K562 (cell line): ENCODE results near the gene ILF3. TPM values are rescaled to one million over a fixed set of nuclear protein-coding genes. Genes with fewer than 3 reads are reported as not detected.

Experiments
- ATAC-seq: fragments of 200-7000 bp; cut with Tn5 transposase; 3 replicates; pipeline ENCODE4 v1.9.1; 2020; ENCODE audit warnings: moderate library complexity
- BruUV-seq: library from RNA; stranded (reverse); fragments of 400-500 nt; replicated peaks from 2 replicates; lab custom pipeline; 2021; lab: Mats Ljungman, UMichigan
- CTCF ChIA-PET: fragments of 300-600 bp; formaldehyde crosslinking; extraction: SDS; loops from one replicate; lab custom pipeline; 2021; ENCODE audit warnings: low intra/inter-chr PET ratio; lab: Yijun Ruan, JAX
- POLR2A ChIA-PET: fragments of 300-600, 350-650 bp; sonication (Branson Sonifier 250); formaldehyde crosslinking; extraction: SDS; loops from one replicate; lab custom pipeline; 2021; ENCODE audit warnings: antibody characterized with exemption, inconsistent platforms; lab: Yijun Ruan, JAX
- DNase-seq, 4 experiments: peaks; one replicate each; pipeline versions ENCODE4 v3.0.0 to v3.0.0-alpha.2; 2011 to 2018; ENCODE audit warnings: low spot score in 3 of 4, mixed read lengths in 3 of 4; ENCODE audit errors: extremely low read depth in 1 of 4
- FAIRE-seq: peaks from 2 replicates; lab custom pipeline; 2011; peaks lifted over from hg19 to GRCh38; lab: Jason Lieb, UNC
- H2AFZ ChIP-seq: 2 replicates; pipeline ENCODE4 v1.6.0; 2011; ENCODE audit warnings: low read depth, low read length, control low read depth, inconsistent platforms
- H3K27ac ChIP-seq: fragments of 200-600 bp; 3 replicates; pipeline ENCODE4 v1.8.0; 2011; ENCODE audit warnings: low read depth, mild to moderate bottlenecking, control low read depth, inconsistent platforms, low read length, moderate library complexity, mixed read lengths; ENCODE audit errors: extremely low read depth
- H3K27me3 ChIP-seq, 2 experiments: fragments of 300-600 bp in 1 of 2; 2 replicates in 1 of 2; 3 replicates in 1 of 2; pipeline versions ENCODE4 v1.6.0 to v1.8.0; 2011; ENCODE audit warnings: inconsistent platforms in 2 of 2, low read length in 2 of 2, mild to moderate bottlenecking in 1 of 2, mixed read lengths in 1 of 2, moderate library complexity in 1 of 2; ENCODE audit not compliant: control insufficient read depth in 2 of 2, insufficient read depth in 2 of 2
- H3K36me3 ChIP-seq: fragments of 300-600 bp; 3 replicates; pipeline ENCODE4 v1.8.0; 2011; ENCODE audit warnings: mild to moderate bottlenecking, low read length, inconsistent platforms; ENCODE audit not compliant: control insufficient read depth, insufficient read depth
- H3K4me1 ChIP-seq, 2 experiments: fragments of 200-600 bp in 1 of 2; replicated peaks in 1 of 2; 2 replicates in 1 of 2; 3 replicates in 1 of 2; pipeline versions ENCODE4 v1.5.1 to v1.8.0; 2011; ENCODE audit warnings: inconsistent platforms in 2 of 2, low read length in 2 of 2, mild to moderate bottlenecking in 1 of 2, mixed read lengths in 1 of 2, moderate library complexity in 1 of 2; ENCODE audit not compliant: control insufficient read depth in 2 of 2, insufficient read depth in 2 of 2
- H3K4me2 ChIP-seq: 2 replicates; pipeline ENCODE4 v1.6.1; 2011; ENCODE audit warnings: low read length, control low read depth, inconsistent platforms, mixed read lengths; ENCODE audit not compliant: insufficient read depth
- H3K4me3 ChIP-seq: fragments of 200-600 bp; sonication (generic), shearing (Covaris generic); 2 replicates; pipeline ENCODE4 v1.5.1; 2016; ENCODE audit warnings: control low read depth, inconsistent platforms
- H3K79me2 ChIP-seq: fragments of 200-600 bp; 3 replicates; pipeline ENCODE4 v1.8.0; 2011; ENCODE audit warnings: low read length, inconsistent platforms; ENCODE audit not compliant: control insufficient read depth, insufficient read depth
- H3K9ac ChIP-seq, 2 experiments: 2 replicates each; pipeline versions ENCODE4 v1.6.0 to v1.6.1; 2011; ENCODE audit warnings: low read depth in 2 of 2, low read length in 2 of 2, control low read depth in 1 of 2, inconsistent platforms in 1 of 2, mild to moderate bottlenecking in 1 of 2, mixed read lengths in 1 of 2; ENCODE audit not compliant: insufficient read depth in 1 of 2
- H3K9me1 ChIP-seq: one replicate; pipeline ENCODE4 v1.6.0; 2011; ENCODE audit warnings: inconsistent platforms, mild to moderate bottlenecking, low read length, moderate library complexity; ENCODE audit not compliant: control insufficient read depth, insufficient read depth
- H3K9me3 ChIP-seq: replicated peaks from 2 replicates; pipeline ENCODE4 v1.5.1; 2011; ENCODE audit warnings: low read depth, low read length, inconsistent platforms; ENCODE audit not compliant: control insufficient read depth, insufficient read depth
- H4K20me1 ChIP-seq: replicated peaks from 2 replicates; pipeline ENCODE4 v1.6.1; 2011; ENCODE audit warnings: low read length, inconsistent platforms, mixed read lengths; ENCODE audit not compliant: control insufficient read depth, insufficient read depth
- CAMTA2 ChIP-seq: fragments of 250-450 bp; sonication (Bioruptor Pico); conservative IDR thresholded peaks from 2 replicates; pipeline ENCODE4 v1.5.1; 2022
- CEBPB ChIP-seq: fragments of 450-650 bp; IDR thresholded peaks from 2 replicates; pipeline ENCODE4 v1.6.1; 2016; ENCODE audit warnings: missing genetic modification characterization, missing compliant biosample characterization
- EZH2 ChIP-seq: IDR thresholded peaks from 2 replicates; pipeline ENCODE4 v1.6.1; 2012; ENCODE audit warnings: low read depth, mild to moderate bottlenecking, inconsistent platforms, low read length, borderline replicate concordance
- RBM14 ChIP-seq: fragments of 200-400 bp; formaldehyde crosslinking; IDR thresholded peaks from 2 replicates; pipeline ENCODE4 v1.6.1; 2018; ENCODE audit warnings: low read depth, mild to moderate bottlenecking, low read length, moderate library complexity, borderline replicate concordance; ENCODE audit not compliant: insufficient read depth
- SIX5 ChIP-seq, 2 experiments: IDR thresholded peaks; 2 replicates each; pipeline ENCODE4 v1.6.1; 2011; ENCODE audit warnings: low read length in 2 of 2, borderline replicate concordance in 1 of 2, low read depth in 1 of 2, mild to moderate bottlenecking in 1 of 2, moderate library complexity in 1 of 2; ENCODE audit not compliant: insufficient read depth in 1 of 2
- SMAD2 ChIP-seq: fragments of 150-350 bp; IDR thresholded peaks from 2 replicates; pipeline ENCODE4 v1.6.1; 2014; ENCODE audit warnings: low read depth, mild to moderate bottlenecking, low read length
- SP1 ChIP-seq: sonication (generic); formaldehyde crosslinking; IDR thresholded peaks from 2 replicates; pipeline ENCODE4 v1.8.1; 2022; ENCODE audit warnings: mild to moderate bottlenecking, missing genetic modification reagents
- SRSF1 ChIP-seq: fragments of 200-400 bp; formaldehyde crosslinking; IDR thresholded peaks from 2 replicates; pipeline ENCODE4 v1.6.1; 2017; ENCODE audit warnings: mild to moderate bottlenecking, low read depth, low read length, moderate library complexity
- ZNF551 ChIP-seq: fragments of 250-450 bp; sonication (Bioruptor Pico); IDR thresholded peaks from 2 replicates; pipeline ENCODE4 v1.5.0; 2021; ENCODE audit warnings: mild to moderate bottlenecking, moderate library complexity
- WGBS: fragments of 100-300 bp; shearing (Covaris generic); methylation state at CpG from one replicate; pipeline ENCODE4 v1.1.6; 2016; ENCODE audit warnings: low coverage, mixed read lengths; ENCODE audit not compliant: insufficient coverage; ENCODE audit errors: missing lambda C conversion rate; 5-methylcytosine and 5-hydroxymethylcytosine counted together
- in situ Hi-C: fragments of 300-500 bp; cut with MboI; formaldehyde crosslinking; loops from 4 replicates; pipeline ENCODE4 v1.15.0; 2018; ENCODE audit warnings: inconsistent platforms, mixed read lengths
- intact Hi-C: fragments of 100-400 bp; cut with micrococcal nuclease; formaldehyde crosslinking; loops from 2 replicates; pipeline ENCODE4 v1.14.2; 2022
- polyA plus RNA-seq, 8 experiments: library from polyadenylated mRNA; depleted of rRNA in 4 of 8; stranded (reverse) in 5 of 8; unstranded in 3 of 8; fragments of >200 nt; fragmentation: Nextera tagmentation in 2 of 8; fragmentation: Illumina TruSeq in 1 of 8; extraction: Ambion mirVana in 2 of 8; extraction: Trizol in 1 of 8; gene quantifications; 2 replicates each; pipeline versions ENCODE4 v1.2.1 to v1.2.3, GENCODE V29; 2011 to 2014; ENCODE audit warnings: inconsistent platforms in 1 of 8, missing spikeins in 1 of 8
- total RNA-seq, 7 experiments: library from RNA; depleted of rRNA in 6 of 7; stranded (reverse); fragments of >200 nt in 6 of 7; fragmentation: Illumina TruSeq in 2 of 7; extraction: Trizol in 2 of 7; gene quantifications; 2 replicates each; pipeline versions ENCODE4 v1.2.1 to v1.2.3, GENCODE V29; 2011 to 2021; ENCODE audit warnings: low replicate concordance in 1 of 7
- TF ChIP-seq, protein P1 (sequence below): fragments of 200-800 bp; sonication (Bioruptor generic); IDR thresholded peaks from 2 replicates; pipeline ENCODE4 v1.6.1; 2017; ENCODE audit warnings: missing genetic modification characterization, missing compliant biosample characterization
- TF ChIP-seq, protein P2 (sequence below), 2 experiments: IDR thresholded peaks; 2 replicates each; pipeline ENCODE4 v1.6.1; 2012; ENCODE audit warnings: improper control_type of control experiment in 2 of 2, low read depth in 2 of 2, low read length in 2 of 2, borderline replicate concordance in 1 of 2
- TF ChIP-seq, protein P3 (sequence below): sonication (generic); formaldehyde crosslinking; IDR thresholded peaks from 2 replicates; pipeline ENCODE4 v1.8.0; 2022; ENCODE audit warnings: mild to moderate bottlenecking, missing genetic modification reagents

ILF3 gene
- total and polyA plus RNA-seq, 9 of the 15 experiments (the other 6 are each of a cell fraction or from before 2014, with no cell fraction given), result 26.0 to 453 (median 175) TPM

DNA sequence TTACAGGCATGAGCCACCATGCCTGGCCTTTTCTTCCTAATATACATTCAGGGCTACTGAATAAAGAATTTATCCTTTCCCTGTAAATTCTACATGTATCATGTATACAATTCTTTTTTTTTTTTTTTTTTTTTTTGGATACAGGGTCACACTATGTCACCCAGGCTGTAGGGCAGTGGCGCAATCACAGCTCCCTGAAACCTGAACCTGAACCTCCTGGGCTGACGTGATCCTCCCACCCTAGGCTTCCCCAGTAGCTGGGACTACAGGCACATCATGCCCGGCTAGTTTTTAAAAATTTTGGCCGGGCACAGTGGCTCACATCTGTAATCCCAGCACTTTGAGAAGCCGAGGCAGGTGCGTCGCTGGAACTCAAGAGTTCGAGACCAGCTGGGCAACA, 35.3 kb upstream of the ILF3 start (continued):
- TF ChIP-seq, protein P1, sequence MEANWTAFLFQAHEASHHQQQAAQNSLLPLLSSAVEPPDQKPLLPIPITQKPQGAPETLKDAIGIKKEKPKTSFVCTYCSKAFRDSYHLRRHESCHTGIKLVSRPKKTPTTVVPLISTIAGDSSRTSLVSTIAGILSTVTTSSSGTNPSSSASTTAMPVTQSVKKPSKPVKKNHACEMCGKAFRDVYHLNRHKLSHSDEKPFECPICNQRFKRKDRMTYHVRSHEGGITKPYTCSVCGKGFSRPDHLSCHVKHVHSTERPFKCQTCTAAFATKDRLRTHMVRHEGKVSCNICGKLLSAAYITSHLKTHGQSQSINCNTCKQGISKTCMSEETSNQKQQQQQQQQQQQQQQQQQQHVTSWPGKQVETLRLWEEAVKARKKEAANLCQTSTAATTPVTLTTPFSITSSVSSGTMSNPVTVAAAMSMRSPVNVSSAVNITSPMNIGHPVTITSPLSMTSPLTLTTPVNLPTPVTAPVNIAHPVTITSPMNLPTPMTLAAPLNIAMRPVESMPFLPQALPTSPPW, result no peak
- TF ChIP-seq RBM14 (no peak), EZH2 (no peak), ZNF551 (CRISPR knock-in tag) (no peak), SIX5 (IDR thresholded peaks at IDR 0.05; ENCODE audit: borderline replicate concordance in 1 of 2, insufficient read depth in 1 of 2, low read depth in 1 of 2, low read length in 2 of 2) (no peak)

DNA sequence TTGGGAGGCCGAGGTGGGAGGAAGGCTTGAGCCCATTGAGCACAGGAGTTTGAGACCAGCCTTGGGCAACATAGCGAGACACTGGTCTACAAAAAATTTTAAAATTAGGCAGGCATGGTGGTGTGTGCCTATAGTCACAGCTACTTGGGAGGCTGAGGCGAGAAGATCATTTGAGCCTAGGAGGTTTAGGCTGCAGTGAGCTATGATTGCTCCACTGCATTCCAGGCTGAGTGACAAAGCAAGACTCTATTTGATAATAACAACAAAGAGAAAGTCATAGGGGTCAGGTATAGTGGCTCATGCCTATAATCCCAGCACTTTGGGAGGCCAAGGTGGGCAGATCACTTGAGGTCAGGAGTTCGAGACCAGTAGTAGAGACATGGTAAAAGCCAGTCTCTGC, 33.4 kb upstream of the ILF3 start:
- Histone ChIP-seq H3K4me1 (peaks cover 23 to 39% of the 10 kb centered on the region in 2 experiments), H3K27me3 (no peaks in the 10 kb centered on the region), H3K4me3 (no peak overlapping the region), H3K79me2 (peaks cover 6% of the 10 kb centered on the region; the same call in 2 of the 3 replicates), H3K9ac (no peak overlapping the region), H4K20me1 (no peaks in the 10 kb centered on the region), H2AFZ (no peak overlapping the region), H3K27ac (no peak overlapping the region), H3K9me1 (peaks cover 3% of the 10 kb centered on the region), H3K9me3 (no peaks in the 10 kb centered on the region), H3K36me3 (no peaks in the 10 kb centered on the region), H3K4me2 (no peak overlapping the region)
- in situ Hi-C loops, result no loop called here
- FAIRE-seq (peak; percentile 58), DNase-seq (peak in 1 of 4 experiments; percentile 13), ATAC-seq (no peak)
- 65% methylated on average over 4 of the region's 4 CpGs for WGBS
- CTCF ChIA-PET, result no interaction called here
- POLR2A ChIA-PET, result interaction anchor here (0.8 to 1.4 kb wide), 2 partner anchors 19 to 38 kb away, joined by 3 to 4 read pairs; no protein-coding TSS in a partner anchor
- intact Hi-C loops, result no loop called here
- no TSS peak for BruUV-seq
- TF ChIP-seq, protein P2, sequence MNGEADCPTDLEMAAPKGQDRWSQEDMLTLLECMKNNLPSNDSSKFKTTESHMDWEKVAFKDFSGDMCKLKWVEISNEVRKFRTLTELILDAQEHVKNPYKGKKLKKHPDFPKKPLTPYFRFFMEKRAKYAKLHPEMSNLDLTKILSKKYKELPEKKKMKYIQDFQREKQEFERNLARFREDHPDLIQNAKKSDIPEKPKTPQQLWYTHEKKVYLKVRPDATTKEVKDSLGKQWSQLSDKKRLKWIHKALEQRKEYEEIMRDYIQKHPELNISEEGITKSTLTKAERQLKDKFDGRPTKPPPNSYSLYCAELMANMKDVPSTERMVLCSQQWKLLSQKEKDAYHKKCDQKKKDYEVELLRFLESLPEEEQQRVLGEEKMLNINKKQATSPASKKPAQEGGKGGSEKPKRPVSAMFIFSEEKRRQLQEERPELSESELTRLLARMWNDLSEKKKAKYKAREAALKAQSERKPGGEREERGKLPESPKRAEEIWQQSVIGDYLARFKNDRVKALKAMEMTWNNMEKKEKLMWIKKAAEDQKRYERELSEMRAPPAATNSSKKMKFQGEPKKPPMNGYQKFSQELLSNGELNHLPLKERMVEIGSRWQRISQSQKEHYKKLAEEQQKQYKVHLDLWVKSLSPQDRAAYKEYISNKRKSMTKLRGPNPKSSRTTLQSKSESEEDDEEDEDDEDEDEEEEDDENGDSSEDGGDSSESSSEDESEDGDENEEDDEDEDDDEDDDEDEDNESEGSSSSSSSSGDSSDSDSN (IDR thresholded peaks at IDR 0.05; ENCODE audit: borderline replicate concordance in 1 of 2, low read depth in 2 of 2, low read length in 2 of 2), result no peak
- TF ChIP-seq SRSF1, result no peak
- 0 out of 2 replicates have a peak, but pooled peaks have one; percentile 24 for TF ChIP-seq SP1 (CRISPR knock-in tag)
- TF ChIP-seq, protein P3, sequence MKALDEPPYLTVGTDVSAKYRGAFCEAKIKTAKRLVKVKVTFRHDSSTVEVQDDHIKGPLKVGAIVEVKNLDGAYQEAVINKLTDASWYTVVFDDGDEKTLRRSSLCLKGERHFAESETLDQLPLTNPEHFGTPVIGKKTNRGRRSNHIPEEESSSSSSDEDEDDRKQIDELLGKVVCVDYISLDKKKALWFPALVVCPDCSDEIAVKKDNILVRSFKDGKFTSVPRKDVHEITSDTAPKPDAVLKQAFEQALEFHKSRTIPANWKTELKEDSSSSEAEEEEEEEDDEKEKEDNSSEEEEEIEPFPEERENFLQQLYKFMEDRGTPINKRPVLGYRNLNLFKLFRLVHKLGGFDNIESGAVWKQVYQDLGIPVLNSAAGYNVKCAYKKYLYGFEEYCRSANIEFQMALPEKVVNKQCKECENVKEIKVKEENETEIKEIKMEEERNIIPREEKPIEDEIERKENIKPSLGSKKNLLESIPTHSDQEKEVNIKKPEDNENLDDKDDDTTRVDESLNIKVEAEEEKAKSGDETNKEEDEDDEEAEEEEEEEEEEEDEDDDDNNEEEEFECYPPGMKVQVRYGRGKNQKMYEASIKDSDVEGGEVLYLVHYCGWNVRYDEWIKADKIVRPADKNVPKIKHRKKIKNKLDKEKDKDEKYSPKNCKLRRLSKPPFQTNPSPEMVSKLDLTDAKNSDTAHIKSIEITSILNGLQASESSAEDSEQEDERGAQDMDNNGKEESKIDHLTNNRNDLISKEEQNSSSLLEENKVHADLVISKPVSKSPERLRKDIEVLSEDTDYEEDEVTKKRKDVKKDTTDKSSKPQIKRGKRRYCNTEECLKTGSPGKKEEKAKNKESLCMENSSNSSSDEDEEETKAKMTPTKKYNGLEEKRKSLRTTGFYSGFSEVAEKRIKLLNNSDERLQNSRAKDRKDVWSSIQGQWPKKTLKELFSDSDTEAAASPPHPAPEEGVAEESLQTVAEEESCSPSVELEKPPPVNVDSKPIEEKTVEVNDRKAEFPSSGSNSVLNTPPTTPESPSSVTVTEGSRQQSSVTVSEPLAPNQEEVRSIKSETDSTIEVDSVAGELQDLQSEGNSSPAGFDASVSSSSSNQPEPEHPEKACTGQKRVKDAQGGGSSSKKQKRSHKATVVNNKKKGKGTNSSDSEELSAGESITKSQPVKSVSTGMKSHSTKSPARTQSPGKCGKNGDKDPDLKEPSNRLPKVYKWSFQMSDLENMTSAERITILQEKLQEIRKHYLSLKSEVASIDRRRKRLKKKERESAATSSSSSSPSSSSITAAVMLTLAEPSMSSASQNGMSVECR (CRISPR knock-in tag), result no peak
- no peak for TF ChIP-seq CAMTA2 (CRISPR knock-in tag)
- no peak for TF ChIP-seq SMAD2
- 0 out of 2 replicates have a peak, but pooled peaks have one; percentile 15 for TF ChIP-seq CEBPB
